A673 (cell line): ENCODE results near the gene HYCC1.

Source experiments
- CTCF ChIP-seq: fragments of 300-800, 200-600 bp; sonication (generic); conservative IDR thresholded peaks from 2 replicates; pipeline ENCODE4 v1.5.1; 2017; ENCODE audit warnings: low read depth, mild to moderate bottlenecking, antibody characterized with exemption, low read length, moderate library complexity, mixed read lengths
- EZH2 ChIP-seq: fragments of 200-600 bp; sonication (generic); IDR thresholded peaks from 2 replicates; pipeline ENCODE4 v1.6.1; 2017; ENCODE audit warnings: borderline replicate concordance, low read depth, mild to moderate bottlenecking, mixed read lengths, antibody characterized with exemption, low read length; ENCODE audit not compliant: poor library complexity, severe bottlenecking

- TF ChIP-seq EZH2 = no peak
- TF ChIP-seq CTCF = peak; percentile 93
Observed at GRCh38 chr7:23055582-23056178, 41.8 kb upstream of the HYCC1 start.
